NCI-H82 treated with DMSO at 0.1 percent for 48 hours (cell line): ENCODE measurements around the gene KLHL29.

ENCODE experiments used
- DNase-seq: peaks from one replicate; lab custom pipeline; 2025; ENCODE audit not compliant: unreplicated experiment; lab: John Stamatoyannopoulos, UW

KLHL29 gene

GRCh38 chr2:23566241-23567142 lies 181.5 kb downstream of the KLHL29 start:
- DNase-seq, result no peak

GRCh38 chr2:23567161-23567756 lies 182.3 kb downstream of the KLHL29 start:
- no peak for DNase-seq

GRCh38 chr2:23568211-23568610 lies 183.2 kb downstream of the KLHL29 start:
- no peak for DNase-seq

GRCh38 chr2:23568626-23569190 lies 183.7 kb downstream of the KLHL29 start:
- DNase-seq, result no peak

- DNase-seq, result no peak
Measured at GRCh38 chr2:23569761-23570365, 184.9 kb downstream of the KLHL29 start.

- no peak for DNase-seq
Measured at GRCh38 chr2:23571085-23571484, 186.1 kb downstream of the KLHL29 start.

- no peak for DNase-seq
Measured at GRCh38 chr2:23571527-23572282, 186.7 kb downstream of the KLHL29 start.

GRCh38 chr2:23574919-23575654 lies 190.1 kb downstream of the KLHL29 start:
- no peak for DNase-seq

GRCh38 chr2:23578964-23579671 lies 194.1 kb downstream of the KLHL29 start:
- DNase-seq, result no peak

GRCh38 chr2:23579674-23580073 lies 194.7 kb downstream of the KLHL29 start:
- DNase-seq, result no peak

- DNase-seq, result no peak
Measured at GRCh38 chr2:23583467-23583866, 198.5 kb downstream of the KLHL29 start.

- no peak for DNase-seq
Measured at GRCh38 chr2:23584054-23584745, 199.2 kb downstream of the KLHL29 start.

- DNase-seq, result peak; percentile 100
Measured at GRCh38 chr2:23585273-23586170, 200.5 kb downstream of the KLHL29 start.

- no peak for DNase-seq
Measured at GRCh38 chr2:23586741-23587306, 201.8 kb downstream of the KLHL29 start.

GRCh38 chr2:23587341-23587880 lies 202.4 kb downstream of the KLHL29 start:
- no peak for DNase-seq

GRCh38 chr2:23588106-23588505 lies 203.1 kb downstream of the KLHL29 start:
- DNase-seq, result no peak

- DNase-seq, result no peak
Measured at GRCh38 chr2:23588508-23589201, 203.7 kb downstream of the KLHL29 start.
